ENCODE results near the gene SEMA5B.

SEMA5B gene

GRCh38 chr3:122923611-122924010, 104.0 kb downstream of the SEMA5B start:
- no peak for TF ChIP-seq CTCF (IDR thresholded peaks at IDR 0.05; ENCODE audit: control insufficient read depth, insufficient read depth, low read depth, low read length, missing control alignments)
- no peak for DNase-seq (ENCODE audit: low read depth)
- no peak overlapping the region for H3K4me3 ChIP-seq (ENCODE audit: control insufficient read depth, low read depth, low read length)

DNA sequence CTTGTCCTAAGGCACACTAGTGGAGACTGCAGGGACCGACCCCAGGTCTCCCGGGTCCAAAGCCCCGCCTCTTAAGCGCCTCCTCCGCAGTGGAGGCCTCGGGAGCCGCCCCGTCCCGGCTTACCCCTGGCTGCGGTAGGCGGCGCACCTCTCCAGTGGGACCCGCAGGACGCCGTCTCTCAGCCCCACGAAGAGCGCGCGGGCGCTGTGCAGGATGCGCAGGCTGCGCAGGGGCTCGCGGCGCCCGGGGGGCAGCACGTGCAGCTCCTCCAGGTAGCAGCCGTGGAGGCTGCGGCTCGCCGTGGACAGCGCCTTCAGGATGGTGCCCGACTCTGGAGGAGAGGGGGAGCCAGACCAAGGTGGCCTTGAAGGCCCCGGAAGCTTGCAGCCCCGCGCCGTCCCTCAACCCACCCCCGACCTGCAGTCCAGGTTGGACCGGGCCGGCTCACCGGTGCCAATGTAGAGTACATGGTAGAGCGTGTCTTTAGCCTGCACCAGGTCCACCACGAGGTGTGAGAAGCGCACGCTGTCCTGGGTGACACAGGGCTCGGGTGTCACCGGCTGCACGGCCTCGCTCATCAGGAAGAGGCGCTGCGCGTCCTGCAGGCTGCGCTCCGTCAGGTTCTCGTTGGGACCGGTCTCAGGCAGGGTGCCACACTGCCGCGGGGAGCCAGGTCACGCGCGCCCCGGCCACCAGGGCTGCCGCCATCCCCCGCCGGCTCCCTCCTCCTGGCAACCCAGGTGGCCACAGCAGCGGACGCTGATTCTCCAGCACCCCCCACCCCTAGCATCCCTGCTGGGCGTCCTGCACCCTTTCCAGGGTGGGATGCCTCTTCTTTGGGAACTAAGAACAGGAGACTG, 105.5 kb downstream of the SEMA5B start:
- no peak for DNase-seq (ENCODE audit: low read depth)
- no peak for TF ChIP-seq CTCF (IDR thresholded peaks at IDR 0.05; ENCODE audit: control insufficient read depth, insufficient read depth, low read depth, low read length, missing control alignments)
- H3K4me3 ChIP-seq (ENCODE audit: control insufficient read depth, low read depth, low read length), result no peak overlapping the region

DNA sequence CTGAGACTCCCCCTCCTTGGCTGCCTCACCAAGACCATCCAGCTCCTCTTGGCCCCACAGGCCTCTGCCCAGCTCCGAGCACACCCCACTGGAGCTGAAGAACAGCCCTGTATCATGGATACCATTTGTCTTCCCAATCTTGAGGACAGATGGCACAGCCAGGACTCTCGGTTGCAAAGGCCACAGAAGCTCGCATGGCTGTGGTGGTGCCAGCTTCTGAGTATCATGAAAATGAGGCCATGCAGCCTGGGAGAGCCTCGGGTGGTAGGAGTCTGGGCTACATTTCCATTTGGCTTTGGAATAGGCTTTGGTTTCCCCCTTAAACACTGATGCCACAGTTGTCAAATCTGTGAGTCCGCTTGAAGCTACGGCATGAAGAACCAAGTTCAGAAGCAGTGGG, 106.6 kb downstream of the SEMA5B start:
- TF ChIP-seq CTCF (IDR thresholded peaks at IDR 0.05; ENCODE audit: control insufficient read depth, insufficient read depth, low read depth, low read length, missing control alignments), result no peak
- no peak overlapping the region for H3K4me3 ChIP-seq (ENCODE audit: control insufficient read depth, low read depth, low read length)
- no peak for DNase-seq (ENCODE audit: low read depth)

- H3K4me3 ChIP-seq (ENCODE audit: control insufficient read depth, low read depth, low read length), result no peak overlapping the region
Measured at GRCh38 chr3:122919291-122919610, 108.3 kb downstream of the SEMA5B start.

GRCh38 chr3:122918576-122919290, 108.8 kb downstream of the SEMA5B start:
- DNase-seq (ENCODE audit: low read depth), result no peak
- no peak for TF ChIP-seq CTCF (IDR thresholded peaks at IDR 0.05; ENCODE audit: control insufficient read depth, insufficient read depth, low read depth, low read length, missing control alignments)
- H3K4me3 ChIP-seq (ENCODE audit: control insufficient read depth, low read depth, low read length), result no peak overlapping the region

More at GRCh38 chr3:122919291-122919610, 108.3 kb downstream of the SEMA5B start:
- no peak for DNase-seq (ENCODE audit: low read depth)
- no peak for TF ChIP-seq CTCF (IDR thresholded peaks at IDR 0.05; ENCODE audit: control insufficient read depth, insufficient read depth, low read depth, low read length, missing control alignments)

DNA sequence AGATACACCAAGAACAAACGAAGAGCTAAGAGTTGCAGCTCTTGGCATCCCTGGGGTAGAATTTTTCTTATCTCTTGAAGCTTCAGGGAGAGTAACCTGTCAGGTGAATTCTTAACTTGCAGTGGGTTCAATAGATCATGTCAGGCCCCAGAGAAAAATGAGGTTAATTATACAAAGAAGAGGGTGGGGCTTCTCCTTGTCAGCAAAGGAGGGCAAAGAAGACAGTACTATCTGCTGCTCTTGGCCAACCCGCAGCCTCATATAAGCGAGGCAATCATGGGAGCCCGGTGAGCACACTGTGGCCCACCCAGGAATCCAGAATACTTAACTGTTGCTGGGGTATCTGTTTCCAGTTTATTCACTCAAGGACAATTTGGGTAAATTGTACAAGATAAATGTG, 110.2 kb downstream of the SEMA5B start:
- TF ChIP-seq CTCF (IDR thresholded peaks at IDR 0.05; ENCODE audit: control insufficient read depth, insufficient read depth, low read depth, low read length, missing control alignments), result no peak
- H3K4me3 ChIP-seq (ENCODE audit: control insufficient read depth, low read depth, low read length), result no peak overlapping the region
- DNase-seq (ENCODE audit: low read depth), result no peak
